ENCODE data around the gene TNFAIP1.

The TNFAIP1 gene

DNA sequence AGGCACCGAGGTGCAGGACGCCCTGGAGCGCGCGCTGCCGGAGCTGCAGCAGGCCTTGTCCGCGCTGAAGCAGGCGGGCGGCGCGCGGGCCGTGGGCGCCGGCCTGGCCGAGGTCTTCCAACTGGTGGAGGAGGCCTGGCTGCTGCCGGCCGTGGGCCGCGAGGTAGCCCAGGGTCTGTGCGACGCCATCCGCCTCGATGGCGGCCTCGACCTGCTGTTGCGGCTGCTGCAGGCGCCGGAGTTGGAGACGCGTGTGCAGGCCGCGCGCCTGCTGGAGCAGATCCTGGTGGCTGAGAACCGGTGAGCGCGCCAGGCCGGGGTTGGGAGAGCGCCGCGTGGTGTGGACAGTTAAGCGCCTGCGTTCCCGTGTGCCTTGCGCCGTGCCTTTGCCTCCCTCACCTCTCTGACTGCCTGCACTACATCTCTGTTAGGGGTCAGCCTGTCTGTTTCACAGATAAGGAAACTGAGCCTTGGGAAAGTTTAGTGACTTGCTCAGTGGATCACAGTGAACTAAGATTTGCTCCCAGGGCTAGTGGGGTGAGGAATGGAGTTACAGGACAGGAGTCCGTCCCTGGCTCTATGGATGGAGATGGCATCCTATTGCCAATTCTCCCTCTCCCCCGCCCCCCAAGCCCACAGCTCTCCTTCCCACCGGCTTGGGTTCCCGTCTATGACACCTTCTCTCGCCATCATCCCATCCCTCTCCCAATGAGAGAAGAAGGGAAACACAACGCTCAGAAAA, 36.8 kb downstream of the TNFAIP1 start:
- no peak for DNase-seq

DNA sequence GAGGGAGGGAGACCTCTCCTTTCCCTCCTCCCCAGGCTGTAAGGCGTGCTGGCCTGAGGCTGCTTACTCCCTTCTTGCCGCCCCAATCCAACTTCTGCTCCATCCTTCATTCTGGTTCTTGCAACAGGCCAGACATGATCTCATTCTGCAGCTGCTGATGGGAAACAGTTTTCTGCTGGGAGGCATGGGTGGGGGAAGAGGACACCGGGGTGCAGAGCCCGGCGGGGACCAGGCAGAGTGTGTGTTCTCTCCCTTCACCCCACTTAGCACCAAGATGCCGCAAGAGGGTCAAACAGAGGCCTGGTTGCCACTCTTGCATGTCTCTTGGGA, 37.3 kb downstream of the TNFAIP1 start:
- no peak for DNase-seq

DNA sequence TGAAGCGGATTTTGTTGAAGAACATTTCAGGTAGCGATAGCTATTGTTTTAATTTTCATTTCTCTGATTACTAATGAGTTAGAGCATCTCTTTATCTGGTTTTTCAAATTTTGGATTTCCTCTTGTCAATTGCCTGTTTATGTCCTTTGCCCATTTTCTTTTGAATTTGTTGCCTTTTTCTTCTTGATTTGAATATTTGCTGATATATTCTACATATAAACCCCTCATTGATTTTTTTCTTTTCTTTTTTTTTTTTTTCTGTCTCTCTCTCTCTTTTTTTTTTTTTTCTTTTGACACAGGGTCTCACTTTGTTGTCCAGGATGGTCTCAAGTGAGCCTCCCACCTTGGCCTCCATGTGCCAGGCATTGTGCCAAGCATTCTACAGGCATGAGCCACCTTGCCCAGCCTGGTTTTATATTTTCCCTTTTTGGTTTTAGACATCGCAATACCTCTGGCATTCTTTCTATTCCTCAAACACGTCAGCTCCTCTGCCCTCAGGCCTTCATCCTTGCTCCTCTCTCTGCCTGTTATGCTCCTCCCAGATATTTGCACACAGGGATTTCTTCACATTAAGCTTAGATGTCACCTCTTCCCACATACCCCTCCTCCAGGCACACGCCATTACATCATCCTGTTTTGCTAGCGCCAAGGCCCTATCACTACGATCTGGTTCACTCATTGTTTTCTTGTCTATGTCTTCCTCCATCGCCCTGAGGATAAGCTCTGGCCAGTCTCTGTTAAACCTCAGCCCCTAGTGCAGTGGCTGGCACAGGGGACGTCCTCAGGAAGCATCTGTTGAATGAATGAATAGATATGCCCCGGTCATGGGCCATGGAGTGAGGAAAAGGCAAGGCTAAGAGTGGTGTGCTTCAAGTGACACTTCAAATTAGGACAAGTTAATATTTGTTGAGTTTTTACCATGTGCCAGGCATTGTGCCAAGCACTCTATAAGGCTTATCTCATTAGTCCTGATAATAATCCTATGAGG, 44.5 kb downstream of the TNFAIP1 start:
- peak in 1 of 2 donors; percentile 7 for DNase-seq

DNA sequence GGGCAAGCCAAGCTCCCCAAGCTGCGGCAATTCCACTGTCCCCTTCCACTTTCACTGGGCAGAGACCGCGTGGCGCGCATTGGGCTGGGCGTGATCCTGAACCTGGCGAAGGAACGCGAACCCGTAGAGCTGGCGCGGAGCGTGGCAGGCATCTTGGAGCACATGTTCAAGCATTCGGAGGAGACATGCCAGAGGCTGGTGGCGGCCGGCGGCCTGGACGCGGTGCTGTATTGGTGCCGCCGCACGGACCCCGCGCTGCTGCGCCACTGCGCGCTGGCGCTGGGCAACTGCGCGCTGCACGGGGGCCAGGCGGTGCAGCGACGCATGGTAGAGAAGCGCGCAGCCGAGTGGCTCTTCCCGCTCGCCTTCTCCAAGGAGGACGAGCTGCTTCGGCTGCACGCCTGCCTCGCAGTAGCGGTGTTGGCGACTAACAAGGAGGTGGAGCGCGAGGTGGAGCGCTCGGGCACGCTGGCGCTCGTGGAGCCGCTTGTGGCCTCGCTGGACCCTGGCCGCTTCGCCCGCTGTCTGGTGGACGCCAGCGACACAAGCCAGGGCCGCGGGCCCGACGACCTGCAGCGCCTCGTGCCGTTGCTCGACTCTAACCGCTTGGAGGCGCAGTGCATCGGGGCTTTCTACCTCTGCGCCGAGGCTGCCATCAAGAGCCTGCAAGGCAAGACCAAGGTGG, 45.7 kb downstream of the TNFAIP1 start:
- DNase-seq, result no peak

DNA sequence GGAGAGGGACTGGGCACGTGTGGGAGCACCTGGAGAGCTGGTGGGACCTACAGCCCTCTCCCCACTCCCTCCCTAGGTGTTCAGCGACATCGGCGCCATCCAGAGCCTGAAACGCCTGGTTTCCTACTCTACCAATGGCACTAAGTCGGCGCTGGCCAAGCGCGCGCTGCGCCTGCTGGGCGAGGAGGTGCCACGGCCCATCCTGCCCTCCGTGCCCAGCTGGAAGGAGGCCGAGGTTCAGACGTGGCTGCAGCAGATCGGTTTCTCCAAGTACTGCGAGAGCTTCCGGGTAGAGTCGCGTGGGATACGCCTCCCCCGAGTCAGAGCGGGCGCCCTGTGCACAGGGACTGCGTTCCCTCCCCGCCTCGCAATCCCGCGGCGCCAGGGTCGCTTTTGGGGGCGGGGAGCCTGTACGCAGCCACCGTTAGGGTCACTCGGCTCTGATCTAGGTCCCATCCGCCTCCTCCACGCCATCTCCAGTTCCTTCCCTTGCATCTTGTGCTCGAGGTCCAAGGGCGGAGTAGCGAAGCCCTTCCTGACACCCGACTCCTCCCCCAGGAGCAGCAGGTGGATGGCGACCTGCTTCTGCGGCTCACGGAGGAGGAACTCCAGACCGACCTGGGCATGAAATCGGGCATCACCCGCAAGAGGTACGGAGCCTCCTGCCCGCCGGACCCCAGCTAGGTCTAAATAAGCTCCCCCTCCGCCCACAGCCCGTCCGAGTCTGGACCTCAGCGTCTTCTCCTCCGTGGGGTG, 48.9 kb downstream of the TNFAIP1 start:
- peak; percentile 18 to 50 for DNase-seq

GRCh38 chr17:28385037-28385400, 49.5 kb downstream of the TNFAIP1 start:
- no peak for DNase-seq

DNA sequence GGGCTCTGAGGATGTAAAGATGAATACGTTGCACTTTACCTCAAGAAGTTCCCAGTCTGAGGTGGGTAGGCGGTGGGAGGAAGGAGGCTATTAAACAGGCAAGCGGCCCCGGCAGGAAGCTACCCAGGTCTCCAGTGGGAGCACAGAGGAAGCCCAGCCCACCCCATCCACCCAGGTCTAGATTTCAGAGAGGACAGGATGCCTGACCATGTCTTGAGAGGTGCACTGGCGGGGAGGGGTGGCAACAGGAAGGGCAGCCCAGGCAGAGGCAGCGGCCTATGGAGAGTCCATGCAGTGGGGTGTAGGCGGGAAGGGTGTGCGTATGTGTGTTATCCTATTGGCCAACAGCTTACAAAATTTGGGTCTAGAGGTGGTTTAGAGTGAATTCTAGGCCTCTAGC, 49.8 kb downstream of the TNFAIP1 start:
- no peak for DNase-seq

- no peak for DNase-seq
These were observed 50.8 kb downstream of the TNFAIP1 start for GRCh38 chr17:28386391-28386790.

DNA sequence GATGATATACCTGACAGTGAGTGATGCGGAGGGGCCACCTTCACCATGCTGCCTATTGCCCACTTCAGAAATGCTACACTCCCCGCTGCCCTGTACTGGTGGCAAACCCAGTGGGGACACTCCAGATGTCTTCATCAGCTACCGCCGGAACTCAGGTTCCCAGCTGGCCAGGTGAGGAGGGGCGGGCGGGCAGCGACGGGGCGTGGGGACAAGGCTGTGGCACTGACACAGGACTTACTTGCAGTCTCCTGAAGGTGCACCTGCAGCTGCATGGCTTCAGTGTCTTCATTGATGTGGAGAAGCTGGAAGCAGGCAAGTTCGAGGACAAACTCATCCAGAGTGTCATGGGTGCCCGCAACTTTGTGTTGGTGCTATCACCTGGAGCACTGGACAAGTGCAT, 52.5 kb downstream of the TNFAIP1 start:
- no peak for DNase-seq

GRCh38 chr17:28390141-28390540, 54.6 kb downstream of the TNFAIP1 start:
- DNase-seq, result no peak

GRCh38 chr17:28390563-28390962, 55.0 kb downstream of the TNFAIP1 start:
- no peak for DNase-seq

DNA sequence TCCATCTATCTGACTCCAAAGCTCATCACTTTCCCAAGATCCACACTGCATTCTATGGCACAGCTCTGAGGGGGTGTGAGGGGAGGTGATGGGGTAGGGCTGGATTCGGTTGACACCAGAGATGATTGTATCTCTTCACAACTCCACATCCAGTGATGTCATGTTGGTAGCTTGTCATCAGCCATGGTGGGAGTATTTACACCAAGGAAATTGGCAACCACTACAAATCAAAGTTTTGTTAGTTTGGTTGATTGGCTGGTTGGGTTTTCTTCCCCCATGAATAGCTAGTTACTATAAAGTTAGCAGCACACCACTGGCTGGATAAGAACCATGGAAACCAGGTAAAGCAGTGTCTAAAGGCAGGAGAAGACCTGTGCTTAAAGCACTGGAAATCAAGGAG, 55.4 kb downstream of the TNFAIP1 start:
- no peak for DNase-seq

- no peak for DNase-seq
These were observed 55.8 kb downstream of the TNFAIP1 start for GRCh38 chr17:28391401-28391800.

DNA sequence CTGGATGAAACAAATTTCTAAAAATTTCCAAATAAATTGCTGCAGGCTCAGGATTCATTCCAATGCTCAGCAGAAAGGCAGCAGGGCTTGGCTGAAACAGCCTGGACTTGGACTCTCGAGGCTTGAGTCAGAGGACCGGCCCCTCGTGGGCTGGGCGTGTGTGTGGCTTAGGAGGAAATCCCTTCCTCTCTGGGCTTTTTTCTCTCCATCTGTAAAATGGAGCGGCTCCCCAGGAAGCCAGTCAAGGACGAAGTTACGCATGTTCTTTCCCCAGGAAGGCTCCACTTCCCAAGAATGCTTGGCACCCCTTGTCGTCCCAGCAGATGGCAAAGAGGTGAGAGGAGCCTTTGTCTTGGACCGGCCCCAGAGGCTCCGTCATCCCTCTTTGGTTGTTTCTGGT, 56.9 kb downstream of the TNFAIP1 start:
- no peak for DNase-seq

- DNase-seq, result no peak
These were observed 59.0 kb downstream of the TNFAIP1 start for GRCh38 chr17:28394337-28395116.

DNA sequence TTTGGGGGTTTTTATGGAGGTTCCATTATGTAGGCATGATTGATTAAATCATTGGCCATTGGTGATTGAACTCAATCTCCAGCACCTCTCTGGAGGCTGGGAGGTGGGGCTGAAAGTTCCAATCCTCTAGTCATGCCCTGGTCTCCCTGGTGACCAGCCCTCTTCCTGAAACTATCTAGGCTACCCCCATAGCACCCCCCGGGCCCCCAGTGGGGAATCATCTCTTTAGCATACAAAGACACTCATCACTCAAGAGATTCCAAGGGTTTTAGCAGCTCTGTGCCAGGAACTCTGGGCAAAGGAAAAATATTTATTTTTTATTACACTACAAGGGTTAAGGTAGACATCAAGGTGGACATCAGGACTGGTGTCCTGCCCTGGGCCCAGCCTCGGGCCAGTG, 59.9 kb downstream of the TNFAIP1 start:
- DNase-seq, result no peak

GRCh38 chr17:28395968-28396367, 60.4 kb downstream of the TNFAIP1 start:
- DNase-seq, result no peak
